ENCODE data around the gene COL18A1.

The COL18A1 gene

GRCh38 chr21:45468971-45469272 lies 64.0 kb downstream of the COL18A1 start:
- DNase-seq (ENCODE audit: low read depth), result no peak

- DNase-seq (ENCODE audit: low read depth), result no peak
These were observed 64.5 kb downstream of the COL18A1 start for GRCh38 chr21:45469273-45470086.

DNA sequence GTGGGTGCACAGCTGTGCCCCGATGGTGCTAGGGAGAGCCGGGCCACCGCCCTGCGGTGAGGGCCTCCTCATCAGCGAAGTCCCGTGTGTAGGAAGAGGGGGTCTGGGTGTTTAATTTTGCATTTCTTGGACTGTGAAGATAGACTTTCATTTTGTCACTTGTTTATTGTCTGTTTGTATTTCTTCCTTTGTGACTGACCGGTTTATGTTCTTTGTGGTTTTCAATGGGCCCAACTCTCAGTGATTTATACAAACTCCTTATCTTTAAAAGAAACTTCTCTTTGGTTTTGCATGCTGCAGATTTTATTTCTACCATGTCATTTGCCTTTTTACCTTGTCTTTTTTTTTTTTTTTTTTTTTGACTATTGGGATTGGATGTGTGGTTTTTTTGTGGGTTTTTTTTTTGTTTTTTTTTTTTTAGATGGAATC lies 65.1 kb downstream of the COL18A1 start:
- no peak for DNase-seq (ENCODE audit: low read depth)

- no peak for DNase-seq (ENCODE audit: low read depth)
These were observed 66.0 kb downstream of the COL18A1 start for GRCh38 chr21:45470773-45471524.

- no peak for DNase-seq (ENCODE audit: low read depth)
These were observed 66.7 kb downstream of the COL18A1 start for GRCh38 chr21:45471525-45472221.

DNA sequence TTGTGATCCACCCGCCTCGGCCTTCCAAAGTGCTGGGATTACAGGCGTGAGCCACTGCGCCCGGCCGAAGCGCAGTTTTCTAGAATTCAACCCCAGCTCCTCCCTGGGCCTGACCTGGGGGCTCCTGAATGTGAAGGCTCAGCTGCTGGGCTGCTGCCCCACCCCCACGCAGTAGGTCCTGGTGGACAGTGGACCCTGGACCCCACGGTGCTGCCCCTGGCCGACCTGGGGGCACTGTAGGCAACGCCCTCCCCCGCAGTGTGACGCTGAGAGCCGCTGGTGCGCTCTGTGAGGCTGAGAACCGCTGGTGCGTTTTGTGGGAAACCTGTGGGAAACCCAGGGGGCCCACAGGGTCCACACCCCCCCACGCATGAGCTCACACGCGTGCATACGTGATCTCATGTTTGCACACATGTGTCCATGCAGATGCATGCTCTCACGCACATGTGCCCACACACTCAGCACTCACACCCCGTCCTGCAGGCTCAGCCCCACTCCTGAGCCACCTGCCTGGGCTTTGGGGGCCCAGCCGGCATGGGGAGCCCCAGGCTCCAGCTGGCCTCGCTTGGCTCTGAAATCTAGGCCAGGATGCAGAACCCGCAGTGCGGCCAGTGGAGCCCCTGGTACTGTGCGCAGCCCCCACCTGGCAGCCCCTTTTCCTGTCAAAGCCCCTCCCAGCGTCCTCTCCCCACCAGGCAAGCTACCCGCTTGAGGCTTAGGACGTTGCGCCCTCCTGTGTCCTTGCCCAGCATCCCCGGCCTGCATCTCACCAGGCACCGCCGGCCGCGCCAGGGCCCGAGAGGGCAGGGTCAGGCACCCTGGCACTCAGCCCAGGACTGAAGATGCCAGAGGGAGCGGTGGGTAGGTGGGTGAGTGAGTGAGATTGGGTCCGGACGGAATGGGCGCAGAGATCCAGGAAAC lies 67.7 kb downstream of the COL18A1 start:
- DNase-seq (ENCODE audit: low read depth), result no peak

- no peak for DNase-seq (ENCODE audit: low read depth)
These were observed 68.7 kb downstream of the COL18A1 start for GRCh38 chr21:45473496-45474322.

GRCh38 chr21:45474323-45474950 lies 69.5 kb downstream of the COL18A1 start:
- no peak for DNase-seq (ENCODE audit: low read depth)

GRCh38 chr21:45475004-45475685 lies 70.2 kb downstream of the COL18A1 start:
- no peak for DNase-seq (ENCODE audit: low read depth)

DNA sequence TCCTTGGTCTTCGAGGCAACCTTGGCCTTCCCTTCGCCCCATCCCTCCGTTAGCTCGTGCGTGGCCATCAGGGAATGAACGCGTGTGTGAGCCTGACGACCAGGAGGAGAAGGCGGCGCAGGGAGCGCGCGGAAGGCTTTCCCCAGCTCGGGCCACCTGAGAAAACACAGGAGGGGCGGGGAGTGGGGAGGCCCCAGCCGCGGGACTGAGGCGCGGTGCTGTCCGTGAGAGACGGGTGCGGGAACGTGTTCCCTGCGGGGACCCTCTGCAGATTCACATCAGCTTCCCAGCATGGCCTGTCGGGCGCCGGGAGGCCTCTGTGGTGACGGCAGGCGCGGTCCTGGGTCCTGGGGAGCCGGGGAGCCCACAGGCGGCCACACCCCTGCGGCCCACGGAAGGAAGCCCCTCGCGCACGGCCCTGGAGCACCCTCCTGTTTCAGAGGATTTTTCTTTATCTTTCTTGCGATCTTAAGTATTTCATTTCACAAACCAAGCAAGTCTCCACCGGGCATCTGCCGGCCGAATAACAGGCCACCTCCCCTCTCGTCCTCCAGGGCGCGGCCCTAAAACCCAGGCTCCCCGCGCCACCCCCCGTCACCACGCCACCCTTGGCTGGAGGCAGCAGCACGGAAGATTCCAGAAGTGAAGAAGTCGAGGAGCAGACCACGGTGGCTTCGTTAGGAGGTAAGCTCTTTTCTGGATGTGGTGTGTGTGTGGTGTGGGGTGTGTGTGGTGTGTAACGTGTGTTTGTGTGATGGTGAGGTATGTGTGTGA lies 71.0 kb downstream of the COL18A1 start:
- DNase-seq (ENCODE audit: low read depth), result no peak

DNA sequence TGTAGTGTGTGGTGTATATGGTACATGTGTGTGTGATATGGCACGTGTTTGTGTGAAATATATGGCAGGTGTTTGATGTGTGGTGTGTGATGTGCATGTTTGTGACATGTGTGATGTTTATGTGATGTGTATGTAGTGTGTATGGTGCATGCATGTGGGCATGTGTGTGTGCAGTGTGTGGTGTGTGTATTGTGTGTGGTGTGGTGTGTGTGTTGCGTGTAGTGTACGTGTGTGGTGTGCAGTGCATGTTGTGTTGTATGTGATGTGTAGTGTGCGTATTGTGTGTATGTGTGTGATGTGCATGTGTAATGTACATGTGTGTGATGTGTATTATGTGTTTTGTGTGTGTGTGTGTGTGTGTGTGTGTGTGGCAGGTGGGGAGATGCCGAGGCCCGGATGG lies 71.6 kb downstream of the COL18A1 start:
- DNase-seq (ENCODE audit: low read depth), result no peak

DNA sequence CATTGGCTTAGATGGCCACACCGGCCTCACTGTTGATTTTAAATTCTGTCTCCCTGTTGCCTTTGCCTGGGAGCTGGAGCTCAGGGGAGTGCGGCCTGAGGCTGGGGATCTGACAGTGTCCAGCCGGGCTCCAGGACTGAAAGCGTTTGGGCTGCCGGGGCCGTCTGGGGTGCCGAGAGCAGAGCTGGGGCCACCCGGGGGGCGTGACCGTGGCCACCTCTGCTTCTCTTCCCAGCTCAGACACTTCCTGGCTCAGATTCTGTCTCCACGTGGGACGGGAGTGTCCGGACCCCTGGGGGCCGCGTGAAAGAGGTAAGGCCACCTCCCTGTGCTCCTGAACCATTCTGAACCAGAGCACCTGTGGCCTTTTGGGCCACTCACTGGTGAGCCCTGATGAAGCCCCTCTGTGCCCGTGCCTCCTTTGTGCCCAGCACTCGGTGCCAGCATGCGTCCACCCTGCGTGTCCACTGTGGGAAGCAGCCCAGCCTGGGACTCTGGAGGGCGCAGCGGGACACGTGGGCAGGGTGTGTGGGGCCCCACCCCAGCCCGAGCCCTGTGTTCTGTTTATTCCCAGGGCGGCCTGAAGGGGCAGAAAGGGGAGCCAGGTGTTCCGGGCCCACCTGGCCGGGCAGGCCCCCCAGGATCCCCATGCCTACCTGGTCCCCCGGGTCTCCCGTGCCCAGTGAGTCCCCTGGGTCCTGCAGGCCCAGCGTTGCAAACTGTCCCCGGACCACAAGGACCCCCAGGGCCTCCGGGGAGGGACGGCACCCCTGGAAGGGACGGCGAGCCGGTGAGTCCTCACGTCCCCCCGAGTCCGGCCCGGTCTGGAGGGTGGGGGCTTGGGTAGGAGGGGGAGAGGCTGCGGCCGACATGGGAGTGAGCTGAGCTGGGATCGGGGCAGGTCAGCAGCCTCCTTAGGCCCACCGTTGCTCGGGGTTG lies 72.5 kb downstream of the COL18A1 start:
- DNase-seq (ENCODE audit: low read depth), result no peak

GRCh38 chr21:45478115-45478801 lies 73.3 kb downstream of the COL18A1 start:
- DNase-seq (ENCODE audit: low read depth), result peak; percentile 69

DNA sequence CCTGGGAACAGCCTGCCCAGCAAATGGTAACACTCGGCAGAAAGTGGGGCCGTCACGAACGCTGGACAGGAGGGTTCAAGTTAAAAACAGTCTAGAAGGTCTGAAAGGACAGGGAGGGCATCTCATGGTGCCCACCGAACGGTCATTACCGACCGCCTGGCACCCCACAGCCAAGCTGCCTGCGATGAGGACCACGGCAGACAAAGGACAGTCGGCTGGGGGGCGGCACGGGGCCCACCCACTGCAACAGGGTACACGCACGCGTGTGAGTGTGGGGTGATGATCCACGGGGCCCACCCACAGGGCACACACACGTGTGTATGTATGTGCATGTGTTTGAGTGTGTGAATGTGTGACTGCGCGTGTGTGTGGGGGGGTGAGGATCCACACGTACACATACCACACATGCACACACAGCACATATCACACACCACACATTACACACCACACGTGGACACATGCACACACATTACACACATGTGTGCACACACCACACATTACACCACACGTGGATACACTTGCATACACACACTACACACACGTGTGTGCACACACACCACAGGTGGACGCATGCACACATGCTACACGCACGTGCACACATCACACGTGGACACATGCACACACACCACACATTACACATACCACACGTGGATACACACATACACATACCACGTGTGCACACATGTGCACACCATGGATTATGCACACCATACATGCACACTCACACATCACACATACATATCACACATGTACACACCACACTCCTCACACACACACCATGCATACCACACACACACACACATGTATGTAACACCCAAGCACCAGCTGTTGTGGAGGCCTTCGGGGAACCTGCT lies 74.1 kb downstream of the COL18A1 start:
- no peak for DNase-seq (ENCODE audit: low read depth)

GRCh38 chr21:45479691-45480675 lies 75.0 kb downstream of the COL18A1 start:
- DNase-seq (ENCODE audit: low read depth), result no peak
